Activated T-cell treated with anti-CD3 and anti-CD28 coated beads, Interleukin-2, amount 50 U/mL, for 4 hours (primary cell): ENCODE results near the gene OGDHL. TPM values are rescaled to one million over a fixed set of nuclear protein-coding genes. Genes with fewer than 3 reads are reported as not detected.

Source experiments
- total RNA-seq, 3 donors: library from RNA; stranded (reverse); gene quantifications; one replicate each; pipeline ENCODE4 v1.2.1, GENCODE V29; 2021

OGDHL gene
- total RNA-seq, 3 donors from 2014 or later: 0.30 to 0.43 (median 0.37) TPM

Other genes with a start within 250 kb of the OGDHL start
- 10 to 100 TPM; 10.8 to 12.4 (median 11.1) TPM for gene ERCC6, start 223.2 kb downstream of the OGDHL start, total RNA-seq
- not detected for gene SLC18A3, start 152.0 kb downstream of the OGDHL start, total RNA-seq
- not detected for gene CHAT, start 148.3 kb downstream of the OGDHL start, total RNA-seq
- not detected for gene C10orf53, start 82.7 kb downstream of the OGDHL start, total RNA-seq
- 10 to 100 TPM; 28.2 to 29.7 (median 29.1) TPM for gene PARG, start 179.7 kb upstream of the OGDHL start, total RNA-seq
- 10 to 100 TPM; 31.7 to 38.2 (median 32.2) TPM for gene TIMM23B, start 179.7 kb upstream of the OGDHL start, total RNA-seq
- 10 to 100 TPM; 16.5 to 19.9 (median 17.8) TPM for gene AGAP6, start 226.1 kb upstream of the OGDHL start, total RNA-seq